OCI-LY1 (cell line): ENCODE measurements around the gene REV3L.
A peak's percentile ranks its signal among the peaks of the same experiment; 100 is the strongest.
"Not testable (repeated sequence)": the region's sequence is repeated elsewhere in the genome, so short reads cannot be mapped to it uniquely, and the experiment has no call there.

Experiments
- H2AFZ ChIP-seq: fragments of 200-600 bp; sonication (generic), shearing (Covaris generic); 2 replicates; pipeline ENCODE4 v1.6.0; 2014; ENCODE audit warnings: antibody characterized with exemption, mild to moderate bottlenecking, low read length
- H3F3A ChIP-seq: fragments of 200-600 bp; sonication (generic), shearing (Covaris generic); 2 replicates; pipeline ENCODE4 v1.6.0; 2014; ENCODE audit warnings: mild to moderate bottlenecking, antibody characterized with exemption, low read length, moderate library complexity; ENCODE audit not compliant: insufficient read depth
- H3K27ac ChIP-seq: fragments of 200-600 bp; sonication (generic); 2 replicates; pipeline ENCODE4 v1.5.1; 2014; ENCODE audit warnings: low read length, mixed run types, mild to moderate bottlenecking, low read depth; ENCODE audit not compliant: poor library complexity, severe bottlenecking
- H3K27me3 ChIP-seq: fragments of 200-600 bp; sonication (generic); 2 replicates; pipeline ENCODE4 v1.6.0; 2014; ENCODE audit warnings: antibody characterized with exemption, mild to moderate bottlenecking, low read length, moderate library complexity; ENCODE audit not compliant: insufficient read depth
- H3K36me3 ChIP-seq: fragments of 200-600 bp; sonication (generic); 2 replicates; pipeline ENCODE4 v1.6.1; 2014; ENCODE audit warnings: mild to moderate bottlenecking, antibody characterized with exemption, low read length, moderate library complexity, mixed read lengths; ENCODE audit not compliant: insufficient read depth
- H3K4me1 ChIP-seq: fragments of 200-600 bp; sonication (generic); 2 replicates; pipeline ENCODE4 v1.5.1; 2014; ENCODE audit warnings: mild to moderate bottlenecking, low read length, moderate library complexity; ENCODE audit not compliant: insufficient read depth, severe bottlenecking
- H3K4me2 ChIP-seq: fragments of 200-600 bp; sonication (generic), shearing (Covaris generic); 2 replicates; pipeline ENCODE4 v1.6.1; 2014; ENCODE audit warnings: low read length
- H3K4me3 ChIP-seq: fragments of 200-600 bp; sonication (generic); 2 replicates; pipeline ENCODE4 v1.5.1; 2014; ENCODE audit warnings: low read length, low read depth, mild to moderate bottlenecking, mixed read lengths; ENCODE audit not compliant: poor library complexity, severe bottlenecking
- H3K79me2 ChIP-seq: fragments of 200-600 bp; shearing (Covaris generic); 2 replicates; pipeline ENCODE4 v1.6.1; 2016; ENCODE audit warnings: mixed run types, low read length, mixed read lengths; ENCODE audit not compliant: insufficient read depth
- H3K9ac ChIP-seq: fragments of 200-600 bp; sonication (generic), shearing (Covaris generic); 2 replicates; pipeline ENCODE4 v1.6.1; 2014; ENCODE audit warnings: mild to moderate bottlenecking, low read length, mixed read lengths
- H3K9me2 ChIP-seq: fragments of 200-600 bp; sonication (generic), shearing (Covaris generic); 2 replicates; pipeline ENCODE4 v1.6.1; 2014; ENCODE audit warnings: low read depth, mild to moderate bottlenecking, low read length, mixed read lengths
- H3K9me3 ChIP-seq: fragments of 200-600 bp; shearing (Covaris generic); 2 replicates; pipeline ENCODE4 v1.6.1; 2014; ENCODE audit warnings: low read length, mixed read lengths
- H4K20me1 ChIP-seq: fragments of 200-600 bp; sonication (generic), shearing (Covaris generic); 2 replicates; pipeline ENCODE4 v1.6.0; 2016; ENCODE audit warnings: mild to moderate bottlenecking, low read length; ENCODE audit not compliant: insufficient read depth
- CTCF ChIP-seq: fragments of 200-600 bp; sonication (generic), shearing (Covaris generic); IDR thresholded peaks from 2 replicates; pipeline ENCODE4 v1.5.1; 2017; ENCODE audit warnings: mild to moderate bottlenecking, antibody characterized with exemption, low read length, moderate library complexity, mixed read lengths
- EZH2 ChIP-seq: fragments of 200-600 bp; sonication (generic), shearing (Covaris generic); IDR thresholded peaks from 2 replicates; pipeline ENCODE4 v1.8.0; 2017; ENCODE audit warnings: borderline replicate concordance, mixed run types, mild to moderate bottlenecking, antibody characterized with exemption, low read length, moderate library complexity, mixed read lengths

REV3L gene

GRCh38 chr6:111297776-111298175 is 185.2 kb downstream of the REV3L start:
- Histone ChIP-seq H3K36me3 (peaks cover 27% of the 10 kb centered on the region), H3K4me1 (peaks cover 15% of the 10 kb centered on the region), H4K20me1 (no peaks in the 10 kb centered on the region), H3K4me3 (no peak overlapping the region), H3K9ac (no peak overlapping the region), H3F3A (no peaks in the 10 kb centered on the region), H3K4me2 (no peak overlapping the region), H3K9me2 (no peaks in the 10 kb centered on the region), H2AFZ (no peak overlapping the region), H3K27ac (no peak overlapping the region), H3K27me3 (no peaks in the 10 kb centered on the region), H3K9me3 (no peaks in the 10 kb centered on the region), H3K79me2 (no peaks in the 10 kb centered on the region)
- TF ChIP-seq EZH2: no peak
- TF ChIP-seq CTCF: no peak

- TF ChIP-seq EZH2 (no peak), CTCF (no peak)
- no peaks in the 10 kb centered on the region for H3F3A ChIP-seq
- no peaks in the 10 kb centered on the region for H3K27me3 ChIP-seq
- no peaks in the 10 kb centered on the region for H3K79me2 ChIP-seq
- H3K9ac ChIP-seq: no peak overlapping the region
- no peak overlapping the region for H3K4me3 ChIP-seq
- H3K9me3 ChIP-seq: no peaks in the 10 kb centered on the region
- no peaks in the 10 kb centered on the region for H3K9me2 ChIP-seq
- no peaks in the 10 kb centered on the region for H4K20me1 ChIP-seq
- H3K27ac ChIP-seq: no peak overlapping the region
- no peak overlapping the region for H3K4me2 ChIP-seq
- H3K36me3 ChIP-seq: peaks cover 8% of the 10 kb centered on the region; the same call in 1 of the 2 replicates
- H2AFZ ChIP-seq: no peak overlapping the region
- H3K4me1 ChIP-seq: peaks cover 7% of the 10 kb centered on the region
Measured at GRCh38 chr6:111294374-111294967, 188.5 kb downstream of the REV3L start.

- Histone ChIP-seq H3K4me3 (no peak overlapping the region), H3K9me2 (no peaks in the 10 kb centered on the region), H3K79me2 (no peaks in the 10 kb centered on the region), H3K4me2 (no peak overlapping the region), H4K20me1 (no peaks in the 10 kb centered on the region), H3K4me1 (peaks cover 7% of the 10 kb centered on the region), H3K9me3 (no peaks in the 10 kb centered on the region), H3K27me3 (no peaks in the 10 kb centered on the region), H3K27ac (no peak overlapping the region), H3K36me3 (peaks cover 4% of the 10 kb centered on the region; the same call in 1 of the 2 replicates), H2AFZ (no peak overlapping the region), H3K9ac (no peak overlapping the region), H3F3A (no peaks in the 10 kb centered on the region)
- TF ChIP-seq CTCF: no peak
- no peak for TF ChIP-seq EZH2
Measured at GRCh38 chr6:111291336-111292259, 191.4 kb downstream of the REV3L start.

GRCh38 chr6:111290689-111291335 is 192.2 kb downstream of the REV3L start:
- not testable (repeated sequence) for H4K20me1 ChIP-seq, H2AFZ ChIP-seq, H3K79me2 ChIP-seq, H3K27me3 ChIP-seq, H3K4me2 ChIP-seq, H3K27ac ChIP-seq, H3K4me1 ChIP-seq, H3K36me3 ChIP-seq, H3K9me3 ChIP-seq, H3K9me2 ChIP-seq, H3K9ac ChIP-seq, H3F3A ChIP-seq, H3K4me3 ChIP-seq

- not testable (repeated sequence) for H3K79me2 ChIP-seq, H3K27me3 ChIP-seq, H3K4me2 ChIP-seq, H2AFZ ChIP-seq, H3K4me3 ChIP-seq, H3F3A ChIP-seq, H3K9me3 ChIP-seq, H4K20me1 ChIP-seq, H3K9me2 ChIP-seq, H3K9ac ChIP-seq
- peaks cover 11% of the 10 kb centered on the region for H3K4me1 ChIP-seq
- peaks cover 37% of the 10 kb centered on the region for H3K36me3 ChIP-seq
- peak overlapping the region; percentile 49 for H3K27ac ChIP-seq
Measured at GRCh38 chr6:111284356-111284755, 198.7 kb downstream of the REV3L start.
